ENCODE data around the gene TTYH2.
"Not testable (repeated sequence)": the region's sequence is repeated elsewhere in the genome, so short reads cannot be mapped to it uniquely, and the experiment has no call there.

Gene TTYH2

GRCh38 chr17:74267579-74267978 lies 54.2 kb downstream of the TTYH2 start:
- no peak for DNase-seq (ENCODE audit: low spot score)

- DNase-seq (ENCODE audit: low spot score) = no peak
Observed at GRCh38 chr17:74267987-74268499, 54.7 kb downstream of the TTYH2 start.

DNA sequence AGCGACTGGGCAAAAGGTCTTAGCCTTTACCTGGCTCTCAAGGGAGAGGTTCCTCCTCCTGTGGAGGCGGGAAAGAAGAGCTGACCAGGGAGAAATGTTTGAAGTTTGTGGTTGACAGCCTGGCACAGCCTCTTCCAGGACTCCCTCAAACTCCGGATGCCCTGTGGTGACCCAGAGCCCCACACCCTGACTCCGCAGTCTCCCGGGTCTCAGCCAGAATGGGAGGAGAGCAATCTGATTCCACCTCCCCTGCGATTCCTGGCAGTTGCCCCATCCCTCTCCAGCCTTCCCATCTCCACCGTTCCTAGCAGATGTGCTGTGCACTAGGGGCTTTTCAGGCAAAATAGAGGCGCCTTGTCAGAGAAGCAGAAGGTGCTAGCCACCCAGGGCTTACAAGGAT lies 55.2 kb downstream of the TTYH2 start:
- no peak for DNase-seq (ENCODE audit: low spot score)

DNA sequence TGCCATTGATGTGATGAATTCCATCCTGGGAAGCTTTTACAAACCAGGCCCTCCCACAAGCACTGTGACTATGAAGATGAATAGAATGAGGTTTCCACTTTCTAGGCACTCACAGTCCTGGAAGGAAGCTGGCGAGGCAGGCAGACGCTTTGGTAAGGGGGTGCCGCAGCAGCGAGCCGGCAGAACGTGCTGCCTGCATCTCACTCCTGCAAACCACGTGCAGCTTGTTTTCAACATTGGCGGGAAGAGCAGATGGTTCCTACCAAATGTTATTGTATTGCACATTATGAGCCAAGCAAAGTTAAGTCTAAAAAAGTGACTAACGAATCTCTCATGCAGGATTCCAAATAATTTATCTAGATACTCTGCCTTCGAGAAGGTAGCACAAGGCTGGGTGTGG lies 57.0 kb downstream of the TTYH2 start:
- no peak for DNase-seq (ENCODE audit: low spot score)

GRCh38 chr17:74271281-74271680 lies 57.9 kb downstream of the TTYH2 start:
- DNase-seq (ENCODE audit: low spot score) = no peak

GRCh38 chr17:74271901-74272561 lies 58.7 kb downstream of the TTYH2 start:
- peak; percentile 91 for DNase-seq (ENCODE audit: low spot score)

- DNase-seq (ENCODE audit: low spot score) = no peak
Observed at GRCh38 chr17:74272731-74273201, 59.4 kb downstream of the TTYH2 start.

GRCh38 chr17:74274060-74274708 lies 60.8 kb downstream of the TTYH2 start, which contains the start of gene DNAI2:
Gene DNAI2 (plus strand): TSS chr17:74274234. CDS start chr17:74281818, 7,584 bp downstream.
- no peak for DNase-seq (ENCODE audit: low spot score)

GRCh38 chr17:74274709-74275340 lies 61.5 kb downstream of the TTYH2 start:
- no peak for DNase-seq (ENCODE audit: low spot score)

GRCh38 chr17:74276051-74276476 lies 62.7 kb downstream of the TTYH2 start:
- DNase-seq (ENCODE audit: low spot score) = peak; percentile 58

DNA sequence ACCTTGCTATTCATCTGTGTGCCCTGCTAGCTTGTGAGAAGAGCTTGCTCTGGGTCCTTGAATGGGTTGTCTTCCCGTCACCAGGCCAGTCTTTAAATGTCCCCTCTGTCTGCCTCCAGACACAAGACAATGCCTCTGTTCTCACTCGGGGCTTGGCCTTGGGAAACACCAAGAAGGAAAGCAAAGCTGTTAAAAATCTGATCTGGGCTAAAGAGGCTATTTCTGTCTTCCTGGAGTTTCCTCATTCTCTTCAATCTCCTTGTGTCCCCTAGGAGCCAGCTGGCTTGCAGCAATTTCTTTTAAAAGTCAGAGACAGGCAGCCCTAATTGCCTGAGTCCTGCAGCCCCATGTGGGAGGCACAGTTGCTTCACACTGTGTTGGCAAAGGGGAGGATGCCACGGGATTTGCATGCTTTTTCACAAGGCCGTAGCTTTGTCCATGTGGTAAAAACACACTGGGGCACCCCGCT lies 63.2 kb downstream of the TTYH2 start:
- DNase-seq (ENCODE audit: low spot score) = peak; percentile 75

DNA sequence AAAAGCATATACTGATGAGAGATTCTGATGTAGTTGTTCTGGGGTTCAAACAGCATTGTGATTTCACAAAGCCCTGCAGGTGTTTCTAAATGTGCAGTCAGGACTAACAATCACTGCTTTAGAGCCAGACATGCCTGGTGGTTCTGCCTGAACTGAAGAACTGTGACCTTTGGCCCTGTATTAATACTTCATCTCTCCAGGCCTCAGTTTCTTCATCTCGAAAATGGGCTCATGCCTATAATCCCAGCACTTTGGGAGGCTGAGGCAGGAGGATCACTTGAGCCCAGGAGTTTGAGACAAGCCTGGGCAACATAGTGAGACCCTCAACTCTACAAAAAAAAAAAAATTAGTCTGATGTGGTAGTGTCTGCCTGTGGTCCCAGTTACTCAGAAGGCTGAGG lies 64.6 kb downstream of the TTYH2 start:
- DNase-seq (ENCODE audit: low spot score) = no peak

DNA sequence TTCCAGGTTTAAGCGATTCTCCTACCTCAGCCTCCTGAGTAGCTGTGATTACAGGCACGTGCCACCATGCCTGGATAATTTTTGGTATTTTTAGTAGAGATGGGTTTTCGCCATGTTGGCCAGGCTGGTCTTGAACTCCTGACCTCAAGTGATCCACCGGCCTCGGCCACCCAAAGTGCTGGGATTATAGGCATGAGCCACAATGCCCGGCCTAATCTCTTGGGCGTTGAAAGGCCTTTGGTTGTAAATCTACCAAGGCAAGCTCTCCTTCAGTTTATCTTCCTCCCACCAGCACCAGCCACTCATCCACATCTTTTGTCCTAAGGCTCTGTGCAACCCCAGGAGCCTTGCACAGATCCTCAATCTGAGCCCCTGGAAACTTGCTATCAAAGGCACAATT lies 66.2 kb downstream of the TTYH2 start:
- not testable (repeated sequence) for DNase-seq (ENCODE audit: low spot score)

DNA sequence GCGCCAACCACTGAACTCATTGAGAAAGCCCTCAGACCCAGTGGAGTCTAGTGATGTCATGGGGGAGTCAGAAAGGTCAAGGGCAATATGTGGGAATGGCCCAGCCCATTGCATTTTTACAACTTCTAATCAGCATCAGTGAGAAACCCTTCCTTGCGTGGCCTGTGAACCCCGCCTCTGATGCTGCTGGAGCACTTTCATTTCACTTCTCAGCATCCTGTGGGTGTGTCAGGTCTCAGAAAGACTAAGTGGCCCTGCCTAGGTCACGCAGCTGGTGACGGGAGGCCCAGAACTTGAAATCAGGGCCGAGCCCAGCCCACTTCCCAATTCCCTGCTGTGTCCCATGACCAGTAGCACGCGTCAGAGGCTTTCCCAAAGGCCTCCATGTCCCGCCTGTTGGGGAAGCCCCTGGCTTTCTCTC lies 66.7 kb downstream of the TTYH2 start:
- DNase-seq (ENCODE audit: low spot score) = no peak

DNA sequence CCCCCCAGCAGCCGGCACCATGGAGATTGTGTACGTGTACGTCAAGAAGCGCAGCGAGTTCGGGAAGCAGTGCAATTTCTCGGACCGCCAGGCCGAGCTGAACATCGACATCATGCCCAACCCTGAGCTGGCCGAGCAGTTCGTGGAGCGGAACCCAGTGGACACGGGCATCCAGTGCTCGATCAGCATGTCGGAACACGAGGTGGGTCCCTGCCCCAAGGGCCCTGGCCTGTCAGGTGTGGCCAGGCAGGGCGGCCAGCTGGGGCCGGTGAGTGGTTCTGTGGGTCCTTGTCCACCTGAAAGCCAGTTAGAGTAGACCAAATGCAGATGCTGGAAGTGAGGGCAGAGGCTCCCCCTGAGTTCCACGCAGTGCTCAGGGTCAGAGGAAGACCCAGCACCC lies 68.4 kb downstream of the TTYH2 start:
- no peak for DNase-seq (ENCODE audit: low spot score)

DNA sequence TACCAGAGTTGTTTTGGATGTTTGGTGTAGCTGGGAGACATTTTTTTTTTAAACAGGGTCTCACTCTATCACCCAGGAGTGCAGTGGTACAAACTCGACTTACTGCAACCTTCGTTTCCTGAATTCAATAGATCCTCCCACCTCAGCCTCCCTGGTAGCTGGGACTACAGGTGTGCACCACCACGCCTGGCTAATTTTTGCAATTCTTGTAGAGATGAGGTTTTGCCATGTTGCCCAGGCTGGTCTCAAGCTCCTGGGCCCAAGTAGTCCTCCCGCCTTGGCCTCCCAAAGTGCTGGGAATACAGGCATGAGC lies 68.9 kb downstream of the TTYH2 start:
- not testable (repeated sequence) for DNase-seq (ENCODE audit: low spot score)

DNA sequence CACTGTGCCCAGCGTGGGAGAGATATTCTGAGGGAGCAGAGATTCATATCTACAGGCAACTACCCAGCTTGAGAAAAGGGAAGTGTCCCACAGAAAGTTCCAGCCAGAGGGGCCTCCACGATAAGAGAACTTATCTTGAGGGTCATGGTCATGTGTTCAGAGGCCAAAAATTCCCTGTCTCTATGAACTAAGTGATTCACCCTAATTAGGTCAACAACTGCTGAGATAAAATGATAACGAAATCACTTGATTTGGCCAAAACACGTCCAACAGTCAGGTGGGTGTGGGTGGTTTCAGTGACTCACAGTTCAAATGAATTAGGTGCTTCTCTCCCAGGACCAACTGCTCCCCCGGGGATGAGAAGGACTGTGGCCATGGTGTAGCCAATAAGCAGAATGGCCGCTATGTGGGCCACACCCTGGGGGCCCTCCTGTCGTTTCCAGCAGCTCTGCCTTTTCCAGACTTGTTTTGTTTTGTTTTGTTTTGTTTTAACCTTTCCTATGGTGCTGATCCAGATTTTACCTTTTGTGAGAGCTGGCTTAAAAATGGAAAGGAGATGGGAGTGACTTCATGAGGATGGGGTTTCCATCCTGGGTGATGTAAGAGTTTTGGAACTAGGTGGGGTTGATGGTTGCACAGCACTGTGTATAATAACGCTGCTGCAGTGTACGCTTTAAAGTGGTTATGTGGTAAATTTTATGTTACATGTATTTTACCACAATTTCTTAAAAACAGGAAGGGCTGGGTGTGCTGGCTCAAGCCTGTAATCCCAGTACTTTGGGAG lies 69.4 kb downstream of the TTYH2 start:
- DNase-seq (ENCODE audit: low spot score) = no peak

DNA sequence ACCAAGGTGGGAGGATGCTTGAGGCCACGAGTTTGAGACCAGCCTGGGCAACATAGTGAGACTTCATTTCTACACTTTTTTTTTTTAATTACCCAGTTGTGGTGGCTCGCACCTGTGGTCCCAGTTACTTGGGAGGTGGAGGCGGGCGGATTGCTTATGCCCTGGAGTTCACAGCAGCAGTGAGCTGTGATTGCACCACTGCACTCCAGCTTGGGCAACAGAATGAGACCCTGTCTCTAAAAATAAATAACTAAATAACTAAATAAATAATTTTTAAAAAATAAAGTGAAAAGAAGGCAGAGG lies 70.0 kb downstream of the TTYH2 start:
- no peak for DNase-seq (ENCODE audit: low spot score)

- DNase-seq (ENCODE audit: low spot score) = no peak
Observed at GRCh38 chr17:74287031-74287602, 73.7 kb downstream of the TTYH2 start.

DNA sequence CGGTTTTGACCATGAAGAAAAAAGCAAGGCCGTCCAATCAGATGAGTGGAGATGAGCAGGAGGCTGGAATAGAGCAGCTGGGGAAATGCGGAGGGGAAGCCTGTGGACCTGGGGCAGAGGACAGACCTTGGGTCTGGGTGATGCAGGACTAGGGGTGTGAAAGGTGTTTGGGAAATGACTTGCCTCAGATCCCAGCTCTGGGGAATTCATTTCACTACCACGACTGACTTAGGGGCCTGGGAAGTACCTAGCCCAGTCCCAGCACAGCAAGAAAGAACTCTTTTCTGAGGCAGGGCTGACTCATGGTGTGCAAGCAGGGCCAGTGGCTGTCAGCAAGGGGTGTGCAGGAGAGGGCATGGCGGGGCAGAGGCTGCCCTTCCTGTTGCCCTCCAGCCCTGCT lies 75.4 kb downstream of the TTYH2 start:
- DNase-seq (ENCODE audit: low spot score) = no peak

GRCh38 chr17:74289688-74290087 lies 76.3 kb downstream of the TTYH2 start:
- DNase-seq (ENCODE audit: low spot score) = no peak

DNA sequence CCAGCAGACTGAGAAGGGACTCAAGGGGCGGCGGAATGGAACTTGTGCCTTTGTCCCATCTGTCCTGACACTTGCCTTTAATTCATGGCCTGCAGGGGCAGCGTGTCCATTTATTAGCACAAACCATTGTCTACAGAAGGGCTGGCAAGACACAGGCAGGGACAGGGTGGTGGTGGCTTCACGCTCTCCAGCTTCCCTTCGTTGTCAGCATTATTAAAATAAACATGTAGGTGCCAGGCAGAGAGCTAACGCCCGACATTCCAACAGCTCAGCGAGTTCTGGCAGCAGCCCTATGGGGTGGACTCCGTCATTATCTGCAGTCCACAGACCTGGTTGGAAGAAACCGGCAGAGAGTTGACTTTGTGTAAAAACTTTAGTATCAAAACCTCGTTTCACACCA lies 77.0 kb downstream of the TTYH2 start:
- DNase-seq (ENCODE audit: low spot score) = no peak

Data from putamen (tissue), 1 donor.